Effector memory CD4-positive, alpha-beta T cell (primary cell): ENCODE data around the gene ADGRB3.
"Not testable (repeated sequence)": the region's sequence is repeated elsewhere in the genome, so short reads cannot be mapped to it uniquely, and the experiment has no call there.

Experiments
- DNase-seq, 3 donors: peaks; one replicate each; pipeline ENCODE4 v3.0.0-alpha.2; 2020
- H3K27ac ChIP-seq: 2 replicates; pipeline ENCODE4 v1.7.0; 2013; ENCODE audit warnings: mild to moderate bottlenecking, low read length, moderate library complexity; ENCODE audit not compliant: insufficient read depth, poor library complexity, severe bottlenecking
- H3K27me3 ChIP-seq: replicated peaks from 2 replicates; pipeline ENCODE4 v1.7.0; 2013; ENCODE audit warnings: mild to moderate bottlenecking, low read length; ENCODE audit not compliant: insufficient read depth, control insufficient read depth, poor library complexity, severe bottlenecking
- H3K36me3 ChIP-seq: 2 replicates; pipeline ENCODE4 v1.7.0; 2013; ENCODE audit warnings: mild to moderate bottlenecking, low read length, moderate library complexity; ENCODE audit not compliant: control insufficient read depth, insufficient read depth
- H3K4me1 ChIP-seq: 2 replicates; pipeline ENCODE4 v1.7.0; 2013; ENCODE audit warnings: low read length, mild to moderate bottlenecking; ENCODE audit not compliant: control insufficient read depth, insufficient read depth, poor library complexity, severe bottlenecking
- H3K4me3 ChIP-seq: 2 replicates; pipeline ENCODE4 v1.7.0; 2013; ENCODE audit warnings: low read length, low read depth, mild to moderate bottlenecking; ENCODE audit not compliant: insufficient read depth, poor library complexity, severe bottlenecking
- H3K9me3 ChIP-seq: 2 replicates; pipeline ENCODE4 v1.7.0; 2013; ENCODE audit warnings: mild to moderate bottlenecking, low read length, moderate library complexity; ENCODE audit not compliant: control insufficient read depth

Gene ADGRB3

GRCh38 chr6:68747110-68747790 lies 112.2 kb downstream of the ADGRB3 start:
- H3K4me1 ChIP-seq: no peaks in the 10 kb centered on the region
- DNase-seq: no peak

GRCh38 chr6:68747832-68748231 lies 112.8 kb downstream of the ADGRB3 start:
- not testable (repeated sequence) for H3K27ac ChIP-seq, H3K9me3 ChIP-seq

More at GRCh38 chr6:68747110-68747790, 112.2 kb downstream of the ADGRB3 start:
- no peaks in the 10 kb centered on the region for H3K36me3 ChIP-seq
- no peak overlapping the region for H3K4me3 ChIP-seq
- no peak overlapping the region for H3K27ac ChIP-seq
- H3K27me3 ChIP-seq: no peaks in the 10 kb centered on the region
- H3K9me3 ChIP-seq: no peaks in the 10 kb centered on the region

GRCh38 chr6:68754681-68755213 lies 119.7 kb downstream of the ADGRB3 start:
- Histone ChIP-seq H3K4me1 (no peaks in the 10 kb centered on the region), H3K4me3 (no peak overlapping the region), H3K27ac (no peak overlapping the region), H3K9me3 (no peaks in the 10 kb centered on the region), H3K27me3 (no peaks in the 10 kb centered on the region), H3K36me3 (no peaks in the 10 kb centered on the region)
- DNase-seq: no peak

More at GRCh38 chr6:68747832-68748231, 112.8 kb downstream of the ADGRB3 start:
- not testable (repeated sequence) for DNase-seq, H3K4me3 ChIP-seq, H3K4me1 ChIP-seq, H3K36me3 ChIP-seq, H3K27me3 ChIP-seq

GRCh38 chr6:68756454-68757375 lies 121.6 kb downstream of the ADGRB3 start:
- DNase-seq: no peak
- H3K4me1 ChIP-seq: no peaks in the 10 kb centered on the region
- no peak overlapping the region for H3K27ac ChIP-seq
- H3K36me3 ChIP-seq: no peaks in the 10 kb centered on the region
- H3K9me3 ChIP-seq: no peaks in the 10 kb centered on the region
- no peaks in the 10 kb centered on the region for H3K27me3 ChIP-seq
- H3K4me3 ChIP-seq: no peak overlapping the region

GRCh38 chr6:68757821-68758220 lies 122.7 kb downstream of the ADGRB3 start:
- no peak overlapping the region for H3K27ac ChIP-seq
- no peak for DNase-seq
- no peaks in the 10 kb centered on the region for H3K4me1 ChIP-seq
- H3K27me3 ChIP-seq: no peaks in the 10 kb centered on the region
- H3K4me3 ChIP-seq: no peak overlapping the region
- no peaks in the 10 kb centered on the region for H3K36me3 ChIP-seq
- no peaks in the 10 kb centered on the region for H3K9me3 ChIP-seq

GRCh38 chr6:68758559-68758958 lies 123.5 kb downstream of the ADGRB3 start:
- Histone ChIP-seq H3K9me3 (no peaks in the 10 kb centered on the region), H3K27me3 (no peaks in the 10 kb centered on the region), H3K4me3 (no peak overlapping the region), H3K27ac (no peak overlapping the region), H3K36me3 (no peaks in the 10 kb centered on the region), H3K4me1 (no peaks in the 10 kb centered on the region)
- DNase-seq: no peak

- no peaks in the 10 kb centered on the region for H3K4me1 ChIP-seq
- no peaks in the 10 kb centered on the region for H3K27me3 ChIP-seq
- H3K4me3 ChIP-seq: no peak overlapping the region
- no peaks in the 10 kb centered on the region for H3K36me3 ChIP-seq
- DNase-seq: no peak
- no peaks in the 10 kb centered on the region for H3K9me3 ChIP-seq
- no peak overlapping the region for H3K27ac ChIP-seq
These were observed 125.4 kb downstream of the ADGRB3 start for GRCh38 chr6:68760485-68760884.

- Histone ChIP-seq H3K9me3 (no peaks in the 10 kb centered on the region), H3K4me1 (no peaks in the 10 kb centered on the region), H3K27ac (no peak overlapping the region), H3K4me3 (no peak overlapping the region), H3K36me3 (no peaks in the 10 kb centered on the region), H3K27me3 (no peaks in the 10 kb centered on the region)
- DNase-seq: no peak
These were observed 126.0 kb downstream of the ADGRB3 start for GRCh38 chr6:68760941-68761676.

GRCh38 chr6:68761985-68762384 lies 126.9 kb downstream of the ADGRB3 start:
- no peaks in the 10 kb centered on the region for H3K36me3 ChIP-seq
- no peaks in the 10 kb centered on the region for H3K9me3 ChIP-seq
- no peaks in the 10 kb centered on the region for H3K4me1 ChIP-seq
- no peak for DNase-seq
- no peaks in the 10 kb centered on the region for H3K27me3 ChIP-seq
- no peak overlapping the region for H3K27ac ChIP-seq
- H3K4me3 ChIP-seq: no peak overlapping the region
